ENCODE measurements around the gene B4GAT1.
A peak's percentile ranks its signal among the peaks of the same experiment; 100 is the strongest.

DNA sequence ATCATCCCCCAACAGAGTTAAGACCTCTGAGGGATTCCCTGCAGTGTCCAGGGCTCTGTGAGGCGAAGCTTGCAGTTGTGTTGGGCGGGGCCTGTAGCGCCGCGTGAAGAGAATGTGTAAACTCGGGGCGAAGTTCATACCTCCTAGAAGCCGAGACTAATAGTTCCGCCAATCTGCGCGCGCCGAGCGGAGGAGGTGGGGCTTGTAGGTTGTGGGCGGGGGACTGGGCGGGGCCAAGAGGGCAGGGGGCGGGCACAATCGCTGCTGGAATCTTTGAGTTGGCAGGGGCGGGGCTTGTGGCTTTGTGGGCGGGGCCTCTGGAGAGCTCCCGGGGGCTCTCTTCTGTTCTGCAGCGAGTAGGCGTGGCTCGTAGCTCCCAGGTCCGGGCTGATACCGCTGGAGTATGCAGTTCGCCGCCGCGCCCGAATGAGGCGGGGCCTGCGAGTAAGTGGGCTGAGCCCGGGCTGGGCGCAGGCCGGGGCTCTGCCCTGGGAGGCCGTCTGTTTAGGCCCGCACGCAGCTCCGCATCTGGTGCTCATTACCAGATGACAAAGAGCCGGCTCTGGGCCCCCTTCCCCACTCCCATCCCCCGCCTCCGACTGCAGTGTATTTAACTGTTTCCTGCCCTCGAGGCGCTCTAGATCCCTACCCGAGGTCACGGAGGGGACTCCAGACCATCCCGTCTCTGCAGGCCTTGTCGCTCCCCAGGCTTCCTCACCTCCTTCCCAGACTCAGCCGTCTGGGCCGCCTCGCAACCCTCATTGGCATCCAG lies 34.7 kb downstream of the B4GAT1 start:
- TF ChIP-seq POLR2AphosphoS5 (IDR thresholded peaks at IDR 0.05), result peak; percentile 10 to 50 (median 30)
- TF ChIP-seq, protein P1, sequence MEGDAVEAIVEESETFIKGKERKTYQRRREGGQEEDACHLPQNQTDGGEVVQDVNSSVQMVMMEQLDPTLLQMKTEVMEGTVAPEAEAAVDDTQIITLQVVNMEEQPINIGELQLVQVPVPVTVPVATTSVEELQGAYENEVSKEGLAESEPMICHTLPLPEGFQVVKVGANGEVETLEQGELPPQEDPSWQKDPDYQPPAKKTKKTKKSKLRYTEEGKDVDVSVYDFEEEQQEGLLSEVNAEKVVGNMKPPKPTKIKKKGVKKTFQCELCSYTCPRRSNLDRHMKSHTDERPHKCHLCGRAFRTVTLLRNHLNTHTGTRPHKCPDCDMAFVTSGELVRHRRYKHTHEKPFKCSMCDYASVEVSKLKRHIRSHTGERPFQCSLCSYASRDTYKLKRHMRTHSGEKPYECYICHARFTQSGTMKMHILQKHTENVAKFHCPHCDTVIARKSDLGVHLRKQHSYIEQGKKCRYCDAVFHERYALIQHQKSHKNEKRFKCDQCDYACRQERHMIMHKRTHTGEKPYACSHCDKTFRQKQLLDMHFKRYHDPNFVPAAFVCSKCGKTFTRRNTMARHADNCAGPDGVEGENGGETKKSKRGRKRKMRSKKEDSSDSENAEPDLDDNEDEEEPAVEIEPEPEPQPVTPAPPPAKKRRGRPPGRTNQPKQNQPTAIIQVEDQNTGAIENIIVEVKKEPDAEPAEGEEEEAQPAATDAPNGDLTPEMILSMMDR (IDR thresholded peaks at IDR 0.05), result no peak

Measured in stomach (tissue), 4 donors.